Esophagus muscularis mucosa (tissue), 4 donors: Measurements from ENCODE around the gene SLC35E1.

ENCODE experiments used
- EP300 ChIP-seq: sonication (generic); formaldehyde crosslinking; IDR thresholded peaks from one replicate; pipeline ENCODE4 v1.6.1; 2017; ENCODE audit warnings: antibody characterized with exemption
- POLR2A ChIP-seq: fragments of 450-650 bp; IDR thresholded peaks from one replicate; pipeline ENCODE4 v1.6.1; 2017; ENCODE audit warnings: antibody characterized with exemption, moderate library complexity, mild to moderate bottlenecking, low read depth
- TF ChIP-seq, protein P1 (sequence below), 3 experiments: fragments of 200-600 bp in 2 of 3; fragments of 450-650 bp in 1 of 3; sonication (generic) in 2 of 3; IDR thresholded peaks; one replicate each; pipeline ENCODE4 v1.5.1; 2017 to 2019; ENCODE audit warnings: antibody characterized with exemption in 3 of 3, mild to moderate bottlenecking in 2 of 3, moderate library complexity in 1 of 3

DNA sequence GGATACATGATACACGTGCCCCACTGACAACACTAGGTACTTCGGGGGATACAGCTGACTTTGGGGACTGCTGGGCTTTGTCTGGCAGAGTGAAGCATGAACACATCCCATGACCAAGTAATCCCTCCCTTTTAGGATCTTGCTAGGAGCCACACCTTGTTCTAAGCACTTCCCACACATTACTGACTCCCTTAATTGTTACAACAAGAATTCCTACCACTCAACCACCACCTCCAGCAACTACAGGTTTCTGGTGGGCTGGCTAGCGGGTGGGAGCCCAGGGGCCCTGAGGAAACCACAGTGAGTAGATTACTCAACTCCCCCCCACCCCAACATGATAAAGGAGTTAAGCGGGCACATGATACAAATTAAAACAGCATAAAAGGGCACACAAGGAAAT is 7.2 kb upstream of the SLC35E1 start:
- TF ChIP-seq POLR2A (no peak), EP300 (no peak)
- TF ChIP-seq, protein P1, sequence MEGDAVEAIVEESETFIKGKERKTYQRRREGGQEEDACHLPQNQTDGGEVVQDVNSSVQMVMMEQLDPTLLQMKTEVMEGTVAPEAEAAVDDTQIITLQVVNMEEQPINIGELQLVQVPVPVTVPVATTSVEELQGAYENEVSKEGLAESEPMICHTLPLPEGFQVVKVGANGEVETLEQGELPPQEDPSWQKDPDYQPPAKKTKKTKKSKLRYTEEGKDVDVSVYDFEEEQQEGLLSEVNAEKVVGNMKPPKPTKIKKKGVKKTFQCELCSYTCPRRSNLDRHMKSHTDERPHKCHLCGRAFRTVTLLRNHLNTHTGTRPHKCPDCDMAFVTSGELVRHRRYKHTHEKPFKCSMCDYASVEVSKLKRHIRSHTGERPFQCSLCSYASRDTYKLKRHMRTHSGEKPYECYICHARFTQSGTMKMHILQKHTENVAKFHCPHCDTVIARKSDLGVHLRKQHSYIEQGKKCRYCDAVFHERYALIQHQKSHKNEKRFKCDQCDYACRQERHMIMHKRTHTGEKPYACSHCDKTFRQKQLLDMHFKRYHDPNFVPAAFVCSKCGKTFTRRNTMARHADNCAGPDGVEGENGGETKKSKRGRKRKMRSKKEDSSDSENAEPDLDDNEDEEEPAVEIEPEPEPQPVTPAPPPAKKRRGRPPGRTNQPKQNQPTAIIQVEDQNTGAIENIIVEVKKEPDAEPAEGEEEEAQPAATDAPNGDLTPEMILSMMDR (IDR thresholded peaks at IDR 0.05), result no peak
